Lung microvascular endothelial cell (primary cell): Measurements from ENCODE around the gene CEPT1. TPM values are rescaled to one million over a fixed set of nuclear protein-coding genes. Genes with fewer than 3 reads are reported as not detected.
"Not testable (repeated sequence)": the region's sequence is repeated elsewhere in the genome, so short reads cannot be mapped to it uniquely, and the experiment has no call there.

Source experiments
- DNase-seq, 2 donors: peaks; one replicate each; pipeline versions ENCODE4 v3.0.0 to v3.0.0-alpha.2; 2010; ENCODE audit warnings: low read depth in 2 of 2
- total RNA-seq: library from RNA; depleted of rRNA; stranded (reverse); fragments of >200 nt; gene quantifications from 2 replicates; pipeline ENCODE4 v1.2.1, GENCODE V29; 2014

The CEPT1 gene
- 26.2 and 33.1 TPM in 2 replicates for total RNA-seq

DNA sequence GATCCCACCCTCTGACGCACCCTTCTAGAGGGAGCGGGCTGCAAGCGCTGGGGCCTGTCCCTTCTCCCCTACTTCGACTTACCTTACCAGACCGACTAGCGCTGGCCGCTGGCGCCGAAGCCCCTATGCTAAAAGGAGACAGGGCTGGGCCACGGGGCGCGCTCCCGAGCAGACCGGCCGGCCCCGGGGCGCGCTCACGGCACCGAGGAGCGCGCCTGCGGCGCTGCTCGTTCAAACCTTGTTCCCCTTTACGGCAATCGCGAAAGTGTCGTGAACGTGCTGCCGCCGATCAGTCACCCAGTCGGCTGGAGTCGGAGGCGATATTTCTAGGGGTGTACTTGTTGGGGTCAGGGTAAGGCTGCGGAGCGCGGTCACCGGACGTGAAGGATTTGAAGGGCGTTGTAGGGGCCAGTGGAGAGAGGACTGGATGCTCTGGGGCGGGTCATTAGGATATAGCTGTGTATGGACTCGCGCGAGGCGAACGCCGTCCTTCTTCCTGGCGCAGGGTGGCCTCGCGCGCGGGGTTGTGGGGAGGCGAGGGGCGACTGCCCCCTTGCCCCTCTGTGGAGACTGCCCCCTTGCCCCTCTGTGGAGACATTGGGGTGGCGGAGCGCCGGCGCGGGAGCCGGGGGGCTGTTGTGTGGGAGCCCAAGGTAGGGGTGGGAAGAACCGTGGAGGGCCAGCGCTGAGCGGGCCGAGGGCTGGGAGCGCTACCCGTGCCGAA, at the start of gene CEPT1, which contains the start of gene DRAM2:
TSS of gene CEPT1 (plus strand) at position 268 of the 724 bp plus-strand sequence. CDS start 7,492 bp downstream, outside the sequence.
TSS of gene DRAM2 (minus strand) at position 138 of the 724 bp plus-strand sequence. CDS start 8,539 bp downstream, outside the sequence.
- DNase-seq, result peak; percentile 96 to 97

DNA sequence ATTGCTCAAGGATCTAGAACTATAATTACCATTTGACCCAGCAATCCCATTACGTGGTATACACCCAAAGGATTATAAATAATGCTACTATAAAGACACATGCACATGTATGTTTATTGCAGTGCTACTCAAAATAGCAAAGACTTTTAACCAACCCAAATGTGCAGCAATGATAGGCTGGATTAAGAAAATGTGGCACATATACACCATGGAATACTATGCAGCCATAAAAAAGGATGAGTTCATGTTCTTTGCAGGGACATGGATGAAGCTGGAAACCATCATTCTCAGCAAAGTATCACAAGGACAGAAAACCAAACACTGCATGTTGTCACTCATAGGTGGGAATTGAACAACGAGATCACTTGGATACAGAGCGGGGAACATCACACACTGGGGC, 44.6 kb upstream of the CEPT1 start:
- DNase-seq, result not testable (repeated sequence)

DNA sequence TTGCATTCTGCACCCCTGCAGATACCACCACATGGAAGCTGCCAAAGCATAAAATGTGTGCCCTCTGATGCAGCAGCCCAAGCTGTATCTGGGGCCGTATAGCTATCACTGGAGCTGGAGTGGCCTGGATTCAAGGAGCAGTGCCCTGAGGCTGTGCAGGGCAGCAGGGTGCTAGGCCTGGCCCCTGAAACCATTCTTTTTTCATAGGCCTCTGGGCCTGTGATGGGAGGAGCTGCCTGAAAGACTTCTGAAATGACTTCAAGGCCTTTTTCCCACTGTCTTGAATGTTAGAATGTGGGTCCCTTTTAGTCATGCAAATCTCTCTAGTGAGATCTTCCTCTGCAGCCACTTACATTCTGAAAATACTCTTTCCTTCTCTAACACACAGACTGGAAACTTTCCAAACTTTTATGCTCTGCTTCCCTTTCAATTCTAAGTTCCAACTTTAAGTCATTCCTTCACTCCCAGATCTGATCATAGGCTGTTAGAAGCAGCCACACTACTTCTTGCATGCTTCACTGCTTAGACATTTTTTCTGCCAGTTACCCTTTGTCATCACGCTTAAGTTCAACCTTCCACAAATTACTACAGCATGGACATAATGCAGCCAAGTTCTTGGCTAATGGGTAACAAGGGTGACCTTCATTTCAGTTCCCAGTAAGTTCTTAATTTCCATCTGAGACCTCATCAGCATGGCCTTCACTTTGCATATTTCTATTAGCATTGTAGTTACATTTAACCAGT, 42.5 kb upstream of the CEPT1 start:
- DNase-seq, result no peak

DNA sequence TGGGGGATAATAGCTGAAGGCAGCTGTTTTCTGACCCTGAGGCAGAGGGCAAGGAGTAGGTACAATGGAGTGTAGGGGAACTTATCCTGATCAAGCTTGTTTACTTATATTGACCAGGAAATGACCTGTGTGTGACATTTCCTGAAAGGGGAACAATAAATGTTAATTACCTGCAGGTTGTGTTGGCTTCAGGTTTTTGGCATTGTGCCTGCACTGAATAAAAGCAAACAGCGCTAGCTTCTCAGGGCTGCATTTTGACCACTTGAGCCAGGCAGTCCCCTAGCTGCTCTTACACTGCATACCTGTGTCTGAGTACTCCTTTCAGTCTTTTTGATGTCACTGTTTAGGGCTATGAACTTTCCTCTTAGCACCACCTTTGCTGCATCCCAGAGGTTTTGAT, 40.7 kb upstream of the CEPT1 start:
- DNase-seq, result peak; percentile 16 to 33

DNA sequence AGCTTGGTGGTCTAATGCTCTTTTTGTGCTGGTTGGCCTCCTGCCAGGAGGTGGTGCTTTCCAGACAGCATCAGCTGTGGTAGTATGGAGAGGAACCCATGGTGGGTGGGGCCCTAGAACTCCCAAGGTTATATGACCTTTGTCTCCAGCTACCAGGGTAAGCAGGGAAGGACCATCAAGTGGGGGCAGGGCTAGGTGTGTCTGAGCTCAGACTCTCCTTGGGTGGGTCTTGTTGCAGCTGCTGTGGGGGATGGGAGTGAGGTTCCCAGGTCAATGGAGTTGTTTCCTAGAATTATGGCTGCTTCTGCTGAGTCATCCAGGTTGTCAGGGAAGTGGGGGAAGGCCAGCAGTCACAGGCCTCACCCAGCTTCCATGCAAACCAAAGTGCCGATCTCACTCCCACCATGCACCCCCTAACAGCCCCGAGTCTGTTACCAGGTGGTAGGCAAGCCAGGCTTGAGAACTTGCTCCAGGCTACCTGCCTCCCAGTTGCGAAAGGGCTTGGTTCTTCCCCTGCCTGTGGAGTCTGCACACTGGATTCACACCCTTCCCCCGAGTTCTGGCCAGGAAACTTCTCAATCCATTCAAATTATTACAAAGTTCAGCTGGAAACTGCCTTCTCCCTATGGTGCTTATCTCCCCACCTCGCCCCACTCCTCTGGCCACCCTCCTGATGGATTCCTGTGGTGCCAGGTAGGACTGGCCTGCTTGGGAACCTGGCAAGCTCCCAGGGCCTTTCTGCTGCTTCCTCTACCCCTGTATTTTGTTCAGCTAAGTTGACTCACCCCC, 38.0 kb upstream of the CEPT1 start:
- DNase-seq, result no peak

DNA sequence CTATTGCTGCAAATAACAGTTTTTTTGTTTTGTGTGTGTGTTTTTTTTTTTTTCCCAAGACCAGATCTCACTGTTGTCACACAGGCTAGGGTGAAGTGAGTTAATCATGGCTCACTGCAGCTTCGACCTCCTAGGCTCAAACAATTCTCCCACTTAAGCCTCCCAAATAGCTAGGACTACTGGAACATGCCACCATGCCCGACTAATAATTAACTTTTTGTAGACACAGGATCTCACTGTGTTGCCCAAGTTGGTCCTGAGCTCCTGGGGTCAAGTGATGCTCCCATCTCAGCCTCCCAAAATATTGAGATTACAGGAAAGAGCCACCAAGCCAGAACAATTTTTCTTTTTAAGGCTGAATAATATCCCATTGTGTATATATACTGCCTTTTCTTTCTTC, 35.0 kb upstream of the CEPT1 start:
- no peak for DNase-seq

DNA sequence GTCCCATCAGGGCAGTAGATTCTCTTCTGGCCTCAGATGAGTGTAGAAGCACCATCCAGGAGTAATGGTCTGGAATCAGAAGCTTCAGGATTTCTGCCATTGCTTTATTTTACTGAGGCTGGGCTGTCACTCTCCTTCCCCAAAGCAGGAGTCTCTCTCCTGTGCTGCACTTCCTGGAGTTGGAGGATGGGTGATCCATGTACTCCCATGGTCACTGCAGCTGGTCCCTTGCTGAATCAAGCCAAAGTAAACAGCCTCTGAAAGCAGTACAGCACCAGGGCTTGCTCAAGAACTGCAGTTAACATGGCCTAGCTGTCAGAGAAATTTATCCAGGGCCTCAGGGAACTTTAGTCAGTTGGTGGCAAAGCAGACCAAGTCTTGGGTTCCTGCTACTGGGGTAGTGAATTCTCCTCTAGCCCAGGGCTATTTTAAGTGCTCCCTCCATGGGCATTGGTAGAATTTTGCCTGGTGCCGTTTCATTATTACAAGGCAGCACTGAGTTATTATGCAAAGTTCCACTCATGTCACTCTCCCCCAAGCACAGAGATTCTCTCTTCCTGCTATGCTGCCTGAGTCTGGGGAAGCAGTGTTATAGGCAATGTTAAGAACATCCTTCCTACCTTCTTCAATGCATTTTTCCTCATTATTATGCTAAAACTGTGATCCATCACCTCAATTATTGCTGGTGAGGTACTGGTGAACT, 29.7 kb upstream of the CEPT1 start:
- DNase-seq, result peak in 1 of 2 donors; percentile 13

DNA sequence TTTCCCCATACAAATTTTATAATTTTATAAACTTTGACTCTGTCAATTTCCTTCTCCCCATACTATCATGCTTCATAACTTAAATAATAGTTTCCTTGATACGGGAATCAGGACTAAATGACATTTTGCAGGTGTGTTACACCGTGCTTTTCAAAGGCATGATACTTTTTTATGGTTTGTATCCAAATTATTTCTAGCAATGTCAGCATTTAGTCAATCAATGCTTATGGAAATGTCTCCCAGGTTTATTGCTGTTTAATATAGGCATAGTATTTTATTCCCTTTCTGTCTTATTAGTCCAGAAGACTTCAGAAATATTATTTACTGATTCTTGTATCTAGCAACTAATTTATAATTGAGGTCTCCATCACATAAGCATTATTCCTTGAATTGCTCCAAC, 23.5 kb upstream of the CEPT1 start:
- DNase-seq, result no peak

DNA sequence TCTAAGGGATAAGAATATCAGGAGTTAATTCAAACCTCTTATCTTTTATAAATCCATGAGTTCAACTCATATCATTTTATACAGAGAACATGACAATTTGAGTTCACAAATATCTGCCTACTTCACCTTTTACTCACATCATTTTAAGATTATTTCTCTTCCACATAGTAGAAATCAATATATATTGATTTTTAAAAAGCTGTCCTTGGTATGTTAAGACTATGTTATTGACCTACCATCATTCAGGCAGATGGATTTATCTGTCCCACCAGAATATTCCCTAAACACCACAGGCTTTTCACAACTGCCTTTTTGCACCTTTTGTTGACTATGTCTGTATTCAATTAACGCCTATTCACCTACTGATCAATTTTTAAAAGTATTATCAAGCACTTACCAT, 13.7 kb upstream of the CEPT1 start:
- DNase-seq, result no peak

DNA sequence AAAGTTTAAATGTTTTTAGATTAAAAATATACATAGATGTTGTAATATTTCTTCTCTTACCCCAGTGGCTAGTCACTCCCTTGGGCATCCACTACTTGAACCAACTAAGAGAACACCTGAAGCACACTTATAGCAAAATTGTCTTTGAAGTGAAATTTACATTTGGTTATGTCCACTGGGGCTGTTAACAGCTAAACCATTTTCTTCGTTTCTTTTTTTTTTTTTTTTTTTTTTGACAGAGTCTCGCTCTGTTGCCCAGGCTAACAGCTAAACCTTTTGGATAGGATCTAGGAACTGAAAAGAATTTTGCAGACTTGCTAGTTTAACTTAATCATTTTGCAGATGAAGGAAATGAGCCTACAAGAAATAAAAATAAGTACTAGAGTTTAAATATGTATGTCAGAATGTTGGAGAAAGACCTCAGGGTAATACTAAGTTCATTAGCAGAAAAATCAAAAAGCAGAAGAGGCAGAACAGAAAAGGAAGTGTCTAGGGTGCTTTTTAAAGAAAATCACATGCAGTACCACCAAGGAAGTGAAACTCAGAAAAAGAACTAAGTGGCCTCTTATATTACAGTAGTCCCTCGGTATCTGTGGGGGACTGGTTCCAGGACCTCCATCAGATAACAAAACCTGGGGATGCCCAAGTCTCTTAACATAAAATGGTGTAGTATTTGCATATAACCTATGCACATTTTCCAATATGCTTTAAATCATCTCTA, 11.9 kb upstream of the CEPT1 start:
- DNase-seq, result no peak

DNA sequence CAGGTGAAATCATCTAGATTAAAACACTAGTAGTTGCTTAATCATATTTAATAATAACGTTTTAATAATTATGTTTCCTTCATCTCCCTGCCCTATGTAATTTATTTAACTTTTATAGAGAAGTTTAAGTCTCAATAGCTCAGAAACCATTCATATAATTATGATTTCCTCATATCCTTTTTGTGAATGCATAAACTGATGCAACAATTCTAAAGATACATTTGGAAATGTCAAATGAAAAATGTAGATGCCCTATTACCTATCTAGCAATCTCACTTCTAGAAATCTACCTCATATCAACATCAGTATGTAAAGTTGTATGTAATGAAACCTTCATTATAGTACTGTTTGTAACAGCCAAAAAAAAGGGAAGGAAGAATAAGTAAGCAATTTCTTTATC, 10.6 kb upstream of the CEPT1 start:
- no peak for DNase-seq

DNA sequence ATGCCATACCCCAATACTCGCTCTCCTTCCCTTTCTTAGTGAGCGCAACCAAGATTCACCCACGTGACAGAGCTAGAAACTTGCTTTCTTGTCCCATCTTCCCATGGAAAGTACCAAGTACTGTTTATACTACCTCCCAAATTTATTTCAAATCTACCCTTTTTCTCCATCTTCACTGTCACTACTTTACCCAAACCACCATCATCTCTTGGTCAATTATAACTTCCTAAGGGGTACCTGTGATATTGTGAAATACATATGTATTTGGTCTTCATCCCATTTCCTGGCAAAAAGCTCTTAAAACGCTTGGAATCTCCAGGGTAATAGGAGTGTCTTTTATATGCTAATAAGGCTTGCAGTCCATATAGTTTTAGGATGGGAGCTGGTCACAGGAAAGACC, 8.3 kb upstream of the CEPT1 start:
- no peak for DNase-seq

DNA sequence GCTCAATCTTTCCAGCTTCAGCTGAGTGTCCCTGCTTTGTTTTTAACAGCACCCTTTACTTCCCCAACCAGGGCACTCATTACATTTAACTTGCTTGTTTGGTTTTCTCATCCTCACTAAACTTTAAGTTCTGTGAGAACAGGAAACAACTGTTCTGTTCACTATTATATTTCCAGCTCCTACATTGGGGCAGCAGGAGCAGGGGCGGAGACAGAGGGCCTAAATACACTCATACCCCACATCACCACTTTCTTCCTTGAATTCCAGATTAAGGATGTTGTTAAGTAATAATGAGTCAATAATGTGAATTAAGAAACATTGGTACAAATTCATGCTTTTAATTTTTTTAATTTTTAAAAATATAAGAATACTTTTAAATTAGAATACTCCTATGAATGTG, 6.2 kb upstream of the CEPT1 start:
- DNase-seq, result no peak

DNA sequence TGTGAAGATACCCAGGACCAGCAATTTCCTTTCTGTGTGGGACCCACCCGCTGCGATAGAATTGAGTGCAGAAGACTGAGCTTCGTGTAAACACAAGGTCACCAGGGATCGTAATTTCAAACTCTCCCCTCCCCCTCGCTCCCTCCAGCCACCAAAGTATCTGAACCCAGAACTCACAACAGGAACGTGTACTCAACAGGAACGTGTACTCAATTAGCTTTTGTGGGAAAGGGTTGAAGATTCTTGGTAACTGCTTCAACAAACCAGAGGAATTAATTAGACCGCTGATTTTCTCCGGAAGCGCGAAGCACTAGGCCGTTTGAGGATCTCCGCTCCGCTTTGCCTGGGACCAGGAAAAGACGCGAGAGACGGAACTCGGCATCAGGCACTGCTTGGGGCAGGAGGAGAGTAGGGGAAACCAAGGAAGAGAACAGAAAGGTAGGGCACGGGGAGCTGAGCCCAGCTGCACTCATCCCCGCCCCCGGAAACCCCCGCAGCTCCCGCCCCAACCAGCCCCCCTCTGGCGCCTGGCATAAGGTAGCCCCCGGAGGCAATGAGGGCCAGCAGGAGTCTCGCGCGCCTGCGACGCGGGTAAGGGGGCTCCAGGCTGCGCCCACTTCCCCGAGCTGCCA, 583 bp upstream of the CEPT1 start:
- peak; percentile 37 to 66 for DNase-seq

DNA sequence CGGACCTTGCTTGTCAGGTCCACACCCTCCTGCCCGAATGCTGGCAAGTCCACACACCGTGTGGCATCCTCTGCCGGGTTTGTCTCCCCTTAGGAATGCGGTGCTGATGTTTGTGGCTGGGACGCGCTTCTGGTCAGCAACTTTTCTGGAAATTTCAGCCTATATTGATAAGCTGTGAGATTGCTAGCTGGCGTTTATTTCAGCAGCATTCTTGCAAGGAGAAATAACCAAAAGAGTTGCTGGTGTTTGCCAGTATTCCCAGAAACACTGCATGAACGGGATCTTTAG, 601 bp downstream of the CEPT1 start:
- DNase-seq, result peak; percentile 65 to 68

DNA sequence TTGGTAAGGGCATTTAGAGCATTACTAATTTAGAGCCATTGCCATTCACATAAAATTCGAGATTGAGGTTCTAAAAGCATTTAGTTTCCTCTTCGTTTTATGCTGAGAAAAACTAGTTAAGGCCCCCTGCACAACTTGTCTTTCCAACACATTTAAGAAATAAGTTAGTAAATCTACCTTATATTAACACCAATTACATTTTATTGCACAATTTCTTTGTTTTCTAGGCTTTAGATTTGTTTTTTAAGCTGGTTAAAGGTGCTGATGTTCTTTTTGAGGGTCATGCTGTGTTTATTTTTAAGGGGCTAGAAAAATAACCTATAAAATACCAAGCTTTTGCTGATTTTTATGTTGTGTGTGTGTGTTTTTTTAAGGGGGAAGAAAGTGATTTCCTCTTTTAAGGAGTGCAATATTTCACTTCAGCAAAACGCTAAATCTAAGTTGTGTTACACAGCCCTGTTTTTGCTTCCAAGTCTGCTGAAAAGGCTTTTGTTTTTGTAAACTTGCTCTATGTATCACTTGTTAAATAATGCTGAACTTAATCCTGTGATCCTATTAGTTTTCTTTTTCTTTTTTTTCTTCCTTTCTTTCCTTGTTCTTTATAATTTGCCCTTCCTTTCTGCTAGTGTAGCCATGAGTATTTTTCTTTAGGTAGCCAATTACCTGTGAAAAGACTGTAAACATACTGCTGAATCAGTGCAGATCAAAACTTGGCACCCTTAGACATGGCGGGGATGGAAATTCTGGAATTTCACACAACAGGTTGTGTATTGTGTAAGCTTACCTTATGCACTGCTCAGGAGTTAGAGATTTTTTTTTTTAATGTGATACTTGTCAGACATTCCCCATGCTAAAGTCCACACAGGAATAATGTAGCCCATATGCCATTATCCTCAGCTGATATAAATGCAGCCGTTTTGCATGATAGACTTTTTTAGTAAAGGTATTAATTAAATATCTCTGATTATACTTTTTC, 1.5 kb downstream of the CEPT1 start:
- no peak for DNase-seq

DNA sequence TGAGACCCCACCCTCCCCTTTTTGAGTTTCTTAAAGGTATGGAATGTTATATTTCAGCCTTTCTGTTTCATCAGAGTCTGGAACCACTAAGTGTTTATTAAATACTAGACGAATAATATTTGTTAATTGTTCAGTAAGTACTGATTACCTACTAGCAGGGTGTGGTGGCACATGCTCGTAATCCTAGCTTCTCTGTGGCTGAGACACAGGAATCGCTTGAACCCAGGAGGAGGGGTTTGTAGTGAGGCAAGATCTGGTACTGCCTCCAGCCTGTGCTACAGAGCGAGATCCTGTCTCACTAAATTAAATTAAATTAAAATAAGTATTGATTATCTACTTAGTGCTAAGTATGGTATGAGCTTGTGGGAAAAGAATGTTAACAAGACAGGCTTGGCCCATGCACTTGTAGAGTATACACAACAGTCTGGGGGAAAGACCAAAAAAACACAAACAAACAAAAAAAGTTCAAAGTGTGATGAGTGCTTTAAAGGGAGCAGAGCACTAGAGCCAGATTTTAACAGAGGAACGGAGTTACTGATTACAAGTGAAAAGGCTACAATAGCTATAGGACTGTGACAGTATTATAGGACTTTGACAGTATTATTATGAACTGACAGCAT, 2.4 kb downstream of the CEPT1 start:
- peak in 1 of 2 donors; percentile 3 for DNase-seq

DNA sequence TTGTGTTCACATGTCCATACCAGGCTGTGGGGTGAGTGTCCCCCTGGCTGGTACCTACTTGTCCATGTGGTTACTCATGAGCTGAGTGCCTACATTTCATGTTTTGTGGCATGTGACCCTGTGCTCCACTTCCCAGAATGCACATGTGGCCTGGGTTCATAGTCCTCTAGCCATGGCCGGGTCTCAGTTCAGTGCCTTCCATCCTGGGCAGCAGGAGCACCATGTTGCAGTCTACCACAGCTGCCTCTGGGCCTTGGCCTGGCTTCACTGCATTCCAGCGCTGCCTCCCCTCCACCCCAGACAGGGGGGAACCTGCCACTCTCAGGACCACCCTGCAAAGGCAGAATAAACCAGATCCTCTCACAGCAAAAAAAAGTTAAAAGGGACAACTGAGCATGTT, 5.5 kb downstream of the CEPT1 start:
- DNase-seq, result no peak
